ENCODE measurements around the gene MX2. TPM values are rescaled to one million over a fixed set of nuclear protein-coding genes. Genes with fewer than 3 reads are reported as not detected.

MX2 gene
- total and polyA plus RNA-seq, 3 donors from 2014 or later, result 8.4 to 12.8 (median 10.1) TPM

GRCh38 chr21:41327753-41328152 lies 34.1 kb upstream of the MX2 start:
- Histone ChIP-seq H3K27ac (no peak overlapping the region), H3K36me3 (ENCODE audit: low read depth, missing control alignments) (no peaks in the 10 kb centered on the region), H3K4me3 (no peak overlapping the region), H3K27me3 (no peaks in the 10 kb centered on the region), H3K4me1 (no peaks in the 10 kb centered on the region), H3K9me3 (no peaks in the 10 kb centered on the region)
- no peak for DNase-seq
- TF ChIP-seq CTCF (IDR thresholded peaks at IDR 0.05) (no peak), POLR2A (IDR thresholded peaks at IDR 0.05) (no peak)
- intact Hi-C loops (cut with DNase I; ENCODE audit: low total_unique reads), result no loop called here
- WGBS, 2 donors, result 79 to 82% methylated on average over 8 of the region's 8 CpGs

- H3K4me1 ChIP-seq, result no peaks in the 10 kb centered on the region
- WGBS, 2 donors, result 75 to 78% methylated on average over 16 of the region's 16 CpGs
- no peaks in the 10 kb centered on the region for H3K36me3 ChIP-seq (ENCODE audit: low read depth, missing control alignments)
- H3K27ac ChIP-seq, result no peak overlapping the region
- no peak for DNase-seq
- no peaks in the 10 kb centered on the region for H3K27me3 ChIP-seq
- intact Hi-C loops (cut with DNase I; ENCODE audit: low total_unique reads), result no loop called here
- TF ChIP-seq POLR2A (IDR thresholded peaks at IDR 0.05) (no peak), CTCF (IDR thresholded peaks at IDR 0.05) (no peak)
- H3K4me3 ChIP-seq, result no peak overlapping the region
- no peaks in the 10 kb centered on the region for H3K9me3 ChIP-seq
Observed at GRCh38 chr21:41328660-41329607, 32.9 kb upstream of the MX2 start.

- TF ChIP-seq POLR2A (IDR thresholded peaks at IDR 0.05) (no peak), CTCF (IDR thresholded peaks at IDR 0.05) (no peak)
- Histone ChIP-seq H3K9me3 (no peaks in the 10 kb centered on the region), H3K27ac (no peak overlapping the region), H3K4me3 (no peak overlapping the region), H3K4me1 (no peaks in the 10 kb centered on the region), H3K36me3 (ENCODE audit: low read depth, missing control alignments) (no peaks in the 10 kb centered on the region), H3K27me3 (no peaks in the 10 kb centered on the region)
- 93 to 100% methylated on average over 1 of the region's 1 CpG for WGBS, 2 donors
- no peak for DNase-seq
- intact Hi-C loops (cut with DNase I; ENCODE audit: low total_unique reads), result no loop called here
Observed at GRCh38 chr21:41333752-41334151, 28.1 kb upstream of the MX2 start.

GRCh38 chr21:41337515-41337914 lies 24.3 kb upstream of the MX2 start:
- no peaks in the 10 kb centered on the region for H3K4me1 ChIP-seq
- H3K36me3 ChIP-seq (ENCODE audit: low read depth, missing control alignments), result no peaks in the 10 kb centered on the region
- no peak overlapping the region for H3K4me3 ChIP-seq
- TF ChIP-seq POLR2A (IDR thresholded peaks at IDR 0.05), result no peak
- no peak for TF ChIP-seq CTCF (IDR thresholded peaks at IDR 0.05)
- H3K27me3 ChIP-seq, result no peaks in the 10 kb centered on the region
- H3K9me3 ChIP-seq, result no peaks in the 10 kb centered on the region
- intact Hi-C loops (cut with DNase I; ENCODE audit: low total_unique reads), result no loop called here
- DNase-seq, result no peak
- no peak overlapping the region for H3K27ac ChIP-seq
- WGBS, 2 donors, result 92 to 96% methylated on average over 3 of the region's 3 CpGs

- intact Hi-C loops (cut with DNase I; ENCODE audit: low total_unique reads), result no loop called here
- Histone ChIP-seq H3K9me3 (no peaks in the 10 kb centered on the region), H3K4me1 (no peaks in the 10 kb centered on the region), H3K36me3 (ENCODE audit: low read depth, missing control alignments) (no peaks in the 10 kb centered on the region), H3K27ac (no peak overlapping the region), H3K4me3 (no peak overlapping the region), H3K27me3 (no peaks in the 10 kb centered on the region)
- no peak for DNase-seq
- 76 to 83% methylated on average over 8 of the region's 8 CpGs for WGBS, 2 donors
- TF ChIP-seq CTCF (IDR thresholded peaks at IDR 0.05) (no peak), POLR2A (IDR thresholded peaks at IDR 0.05) (no peak)
Observed at GRCh38 chr21:41338455-41338854, 23.4 kb upstream of the MX2 start.
